SH-SY5Y (cell line): ENCODE data around the gene PIK3C2B.

Experiments used
- GATA2 ChIP-seq: IDR thresholded peaks from 2 replicates; pipeline ENCODE4 v1.6.1; 2011; ENCODE audit warnings: mild to moderate bottlenecking, low read depth, low read length
- GATA3 ChIP-seq: IDR thresholded peaks from 2 replicates; pipeline ENCODE4 v1.6.1; 2011; ENCODE audit warnings: low read depth, mild to moderate bottlenecking, low read length, moderate library complexity

The PIK3C2B gene

GRCh38 chr1:204461331-204462228 lies 33.0 kb downstream of the PIK3C2B start:
- no peak for TF ChIP-seq GATA2

- TF ChIP-seq GATA2 (no peak), GATA3 (no peak)
Measured at GRCh38 chr1:204460346-204460745, 34.3 kb downstream of the PIK3C2B start.

GRCh38 chr1:204459706-204460105 lies 34.9 kb downstream of the PIK3C2B start:
- TF ChIP-seq GATA3 (no peak), GATA2 (no peak)

DNA sequence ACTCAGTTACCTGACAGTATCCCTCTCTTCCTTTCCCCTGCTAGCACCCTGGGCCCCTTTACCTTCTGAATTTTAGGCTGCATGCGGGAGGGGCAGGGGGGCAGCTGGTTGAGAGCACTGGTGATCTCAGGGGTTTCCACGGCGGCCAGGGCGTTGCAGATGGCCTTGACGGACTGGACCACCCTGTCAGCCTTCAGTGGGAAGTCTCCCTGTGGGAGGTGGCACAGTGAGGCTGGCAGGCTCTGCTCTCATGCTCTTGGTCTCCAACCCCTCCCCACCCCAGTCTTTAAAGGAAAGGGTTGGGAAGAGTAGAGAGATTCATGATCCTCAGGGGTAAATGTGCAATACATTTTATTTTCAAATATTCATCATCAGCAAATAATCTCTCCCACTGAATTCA lies 36.9 kb downstream of the PIK3C2B start:
- TF ChIP-seq GATA3 (no peak), GATA2 (no peak)

DNA sequence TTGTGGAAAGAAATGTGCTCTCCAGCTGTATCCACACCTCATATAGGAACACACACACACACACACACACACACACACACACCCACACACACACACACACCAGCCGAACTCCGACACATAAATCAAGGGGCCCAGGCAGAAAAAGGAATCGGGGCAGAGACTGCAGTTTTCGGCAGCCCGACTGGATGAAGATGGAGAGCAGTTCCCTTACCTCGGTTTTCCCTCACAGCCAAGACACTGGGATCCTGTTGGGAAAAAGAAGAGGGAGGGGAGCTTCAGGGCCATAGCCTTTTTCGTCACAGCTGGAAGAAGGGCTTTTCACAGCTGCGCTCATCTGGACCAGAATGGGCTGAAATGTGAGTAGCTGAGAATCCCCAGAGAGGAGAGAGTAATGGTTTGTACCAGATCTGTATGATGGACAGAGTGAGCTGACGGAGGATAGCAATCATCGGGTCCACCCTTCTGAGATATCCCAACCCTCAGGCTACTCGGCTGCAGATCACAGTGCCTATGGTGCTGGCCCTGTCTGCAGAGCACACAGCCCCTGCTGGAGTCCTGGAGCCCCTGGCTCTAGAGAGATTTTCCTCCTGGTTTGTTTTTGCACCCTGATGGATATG lies 37.7 kb downstream of the PIK3C2B start:
- TF ChIP-seq GATA2 (no peak), GATA3 (no peak)

DNA sequence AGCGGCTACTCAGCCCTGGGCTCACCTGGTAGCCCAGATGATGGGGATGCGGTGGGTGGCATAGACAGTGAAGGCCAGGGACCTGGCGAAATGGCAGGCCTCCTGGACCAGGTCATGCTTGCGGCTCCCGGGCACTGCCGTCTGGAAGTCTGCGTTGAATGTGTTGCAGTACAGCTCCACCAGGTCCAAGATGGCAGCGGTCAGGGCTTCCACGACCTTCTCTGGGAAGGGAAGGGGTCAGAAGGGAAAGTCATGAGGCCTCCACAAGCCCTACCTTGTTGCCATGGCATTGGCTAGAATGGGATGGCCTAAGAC lies 38.8 kb downstream of the PIK3C2B start:
- no peak for TF ChIP-seq GATA2
- no peak for TF ChIP-seq GATA3

GRCh38 chr1:204455063-204455830 lies 39.4 kb downstream of the PIK3C2B start:
- TF ChIP-seq GATA2 (no peak), GATA3 (no peak)

DNA sequence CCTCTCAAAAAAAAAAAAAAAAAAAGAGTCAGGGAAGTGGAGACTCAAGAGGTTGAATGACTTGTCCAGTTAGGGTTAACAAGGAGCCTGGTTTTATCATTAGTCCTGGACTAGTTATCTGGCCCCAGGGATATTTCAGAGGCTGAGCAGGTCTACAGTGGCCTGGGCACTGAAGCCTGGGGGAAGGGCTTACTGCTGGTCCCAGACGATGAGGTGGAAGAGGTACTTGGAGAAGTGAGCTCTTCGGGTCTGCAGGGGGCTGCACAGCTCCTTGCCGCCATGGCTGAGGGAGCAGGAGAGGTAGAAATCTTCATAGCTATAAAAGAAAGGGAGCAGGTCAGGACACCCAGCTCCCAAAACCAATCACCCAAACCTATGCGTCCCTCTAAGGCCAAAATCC lies 40.1 kb downstream of the PIK3C2B start:
- TF ChIP-seq GATA3 = no peak
- TF ChIP-seq GATA2 = no peak

DNA sequence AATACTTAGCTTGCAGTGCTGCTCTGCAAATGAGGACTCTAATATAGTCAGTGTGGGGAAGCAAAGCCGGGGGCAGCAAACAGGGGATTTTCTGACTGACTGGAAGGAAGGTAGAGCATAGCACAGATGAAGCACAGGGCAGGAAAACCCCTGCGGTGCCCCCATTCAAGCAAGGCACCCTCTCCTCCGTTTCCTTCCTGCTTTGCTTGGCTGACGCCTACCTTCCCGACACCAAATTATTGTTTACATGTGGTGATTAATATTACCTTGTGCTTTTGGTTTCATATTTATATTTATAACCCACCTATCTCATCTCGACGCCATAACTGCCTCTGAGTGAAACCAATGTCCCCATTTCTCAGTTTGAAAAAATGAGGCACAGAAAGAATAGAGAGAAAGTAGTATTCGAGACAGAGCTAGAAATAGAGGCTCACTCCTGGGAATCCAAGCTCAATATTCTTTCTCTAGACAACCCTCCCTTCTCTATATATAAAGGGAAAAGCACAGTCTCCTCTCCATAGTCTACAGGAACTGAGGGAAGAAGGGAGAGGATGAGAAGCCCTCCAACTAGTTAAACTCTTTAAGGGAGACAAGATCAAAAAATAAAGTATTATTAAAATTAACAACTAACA lies 41.3 kb downstream of the PIK3C2B start:
- no peak for TF ChIP-seq GATA2
- no peak for TF ChIP-seq GATA3

GRCh38 chr1:204451352-204452124 lies 43.1 kb downstream of the PIK3C2B start:
- TF ChIP-seq GATA2 (no peak), GATA3 (no peak)

- TF ChIP-seq GATA2 = no peak
- TF ChIP-seq GATA3 = no peak
Measured at GRCh38 chr1:204450461-204451257, 43.9 kb downstream of the PIK3C2B start.

- TF ChIP-seq GATA2 = no peak
- no peak for TF ChIP-seq GATA3
Measured at GRCh38 chr1:204449678-204450280, 44.8 kb downstream of the PIK3C2B start.
